Measurements from ENCODE around the gene MRPL34. TPM values are rescaled to one million over a fixed set of nuclear protein-coding genes. Genes with fewer than 3 reads are reported as not detected.

MRPL34 gene
- total RNA-seq, 1 donor from 2014 or later = 18.5 TPM

DNA sequence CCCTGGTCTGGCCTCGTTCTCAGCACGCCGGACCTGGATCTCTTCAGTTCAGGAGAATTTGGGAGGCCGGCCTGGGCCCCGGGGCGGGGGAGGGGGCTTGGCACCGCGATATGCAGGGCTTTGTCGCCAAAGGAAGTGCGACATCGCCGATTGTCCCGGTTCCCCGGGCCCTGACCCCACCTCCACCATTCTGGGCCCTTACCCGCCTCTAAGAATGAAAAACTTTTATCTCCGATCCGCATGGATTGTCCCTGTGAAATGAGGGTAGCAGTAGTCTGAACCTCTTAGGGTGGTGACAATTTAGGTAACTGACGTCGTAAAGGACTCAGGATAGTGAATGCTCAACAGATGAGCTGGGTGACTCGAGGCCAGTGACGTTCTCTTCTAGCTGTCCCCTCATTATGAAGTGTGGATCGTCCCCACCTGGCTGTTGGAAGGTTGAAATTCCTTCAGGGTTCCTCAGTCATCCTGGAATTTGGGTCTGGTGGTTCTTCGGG lies 4.3 kb downstream of the MRPL34 start:
- DNase-seq (ENCODE audit: low spot score) = no peak

DNA sequence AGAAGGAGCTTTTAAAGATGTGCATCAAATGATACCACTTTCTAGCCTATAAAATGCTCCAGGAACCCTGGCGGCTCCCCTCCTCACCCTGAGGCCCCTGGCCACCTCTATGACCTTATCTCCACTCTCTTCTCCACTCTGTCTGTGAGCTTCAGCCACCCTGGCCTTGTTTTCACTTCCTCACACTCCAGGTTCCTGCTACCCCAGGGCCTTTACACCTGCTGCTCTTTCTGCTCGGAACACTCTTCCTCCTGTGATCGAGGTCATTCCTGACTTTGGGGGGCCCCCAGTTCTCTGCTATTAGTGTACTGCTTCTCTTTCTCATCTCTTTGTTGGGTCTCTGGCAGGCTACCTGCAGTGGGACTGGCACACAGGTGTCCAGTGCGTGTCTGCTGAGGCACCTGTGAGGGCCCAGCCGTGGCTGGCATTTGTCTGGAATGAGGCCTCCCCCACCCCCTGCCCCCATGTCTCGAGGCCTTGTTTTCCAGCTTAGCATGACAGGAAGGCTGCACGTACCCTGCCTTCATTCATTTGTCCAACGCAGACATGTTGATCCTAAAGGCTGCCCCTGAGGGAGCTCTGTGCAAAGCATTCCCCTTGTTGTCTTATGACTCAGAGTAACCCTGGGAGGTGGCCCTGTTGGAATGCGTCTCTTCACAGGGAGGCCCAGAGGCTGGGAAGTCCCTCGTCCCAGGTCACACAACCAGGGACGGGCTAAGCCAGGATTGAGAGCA lies 6.0 kb downstream of the MRPL34 start:
- no peak for DNase-seq (ENCODE audit: low spot score)

DNA sequence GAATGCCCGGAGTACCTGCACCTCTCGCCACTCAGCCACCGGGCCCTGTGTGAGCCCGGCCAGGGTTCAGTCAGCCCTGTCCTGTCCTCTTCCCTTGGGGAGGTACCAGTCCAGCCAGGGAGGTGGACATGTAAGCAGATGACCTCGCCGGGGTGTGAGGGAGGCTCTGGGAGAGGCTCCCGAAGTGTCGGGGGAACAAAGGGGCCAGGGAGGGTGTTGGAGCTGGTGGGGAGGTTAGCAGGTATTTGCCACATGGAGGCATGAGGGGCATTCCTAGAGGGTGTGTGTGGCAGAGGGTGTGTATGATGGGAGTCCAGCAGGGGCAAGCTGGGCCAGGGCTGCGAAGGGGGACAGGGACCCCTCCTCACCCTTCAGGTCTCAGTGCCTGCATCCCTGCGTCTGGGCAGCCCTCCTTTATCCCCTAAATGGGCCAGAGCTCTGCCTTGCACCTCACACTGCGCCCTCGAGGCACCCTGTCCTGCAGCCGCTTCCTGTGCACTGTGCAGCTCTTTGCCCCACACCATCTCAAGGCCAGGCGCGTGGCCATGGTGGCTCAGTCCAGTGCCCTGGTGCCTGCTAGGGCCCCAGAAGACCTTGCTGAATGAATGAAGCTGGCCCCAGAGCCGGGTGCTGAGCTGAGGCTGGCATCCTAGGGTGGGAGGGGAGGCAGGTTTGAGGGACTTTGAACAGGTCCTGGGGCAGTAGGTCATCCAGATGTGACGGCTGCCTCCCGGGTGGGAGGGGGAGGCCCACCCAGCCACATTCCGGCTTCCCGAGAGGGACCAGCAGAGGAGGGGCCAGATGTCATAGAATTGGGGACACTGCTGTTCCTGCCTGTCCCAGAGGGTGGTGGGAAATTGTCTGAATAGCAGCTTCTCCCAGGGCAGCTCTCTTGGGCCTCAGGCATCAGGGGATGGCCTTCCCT lies 6.8 kb downstream of the MRPL34 start:
- no peak for DNase-seq (ENCODE audit: low spot score)

DNA sequence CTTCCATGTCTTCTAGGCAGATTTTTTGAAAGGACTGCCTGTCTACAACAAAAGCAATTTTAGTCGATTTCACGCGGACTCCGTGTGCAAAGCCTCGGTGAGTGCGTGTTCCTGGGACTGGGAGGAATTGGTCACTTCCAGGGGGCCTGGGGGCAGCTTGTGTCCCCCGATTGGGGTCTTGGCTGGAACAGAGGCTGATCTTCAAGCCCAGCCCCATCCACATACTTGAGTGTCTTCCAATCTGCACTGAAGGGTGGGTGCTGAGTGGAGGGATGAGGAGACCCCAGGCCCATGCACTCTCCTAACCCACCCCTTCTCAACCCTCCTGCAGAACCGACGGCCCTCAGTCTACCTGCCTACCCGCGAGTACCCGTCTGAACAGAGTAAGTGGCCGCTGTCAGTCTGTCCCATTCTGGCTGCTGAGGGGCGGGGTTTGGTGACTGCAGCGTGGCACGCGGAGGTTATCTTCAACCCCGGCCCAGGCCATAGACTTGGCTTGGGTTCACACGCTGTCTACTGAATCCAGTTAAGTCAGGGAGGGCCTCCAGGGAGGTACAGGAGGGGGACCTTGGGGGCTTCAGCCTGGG lies 8.4 kb downstream of the MRPL34 start:
- no peak for DNase-seq (ENCODE audit: low spot score)

DNA sequence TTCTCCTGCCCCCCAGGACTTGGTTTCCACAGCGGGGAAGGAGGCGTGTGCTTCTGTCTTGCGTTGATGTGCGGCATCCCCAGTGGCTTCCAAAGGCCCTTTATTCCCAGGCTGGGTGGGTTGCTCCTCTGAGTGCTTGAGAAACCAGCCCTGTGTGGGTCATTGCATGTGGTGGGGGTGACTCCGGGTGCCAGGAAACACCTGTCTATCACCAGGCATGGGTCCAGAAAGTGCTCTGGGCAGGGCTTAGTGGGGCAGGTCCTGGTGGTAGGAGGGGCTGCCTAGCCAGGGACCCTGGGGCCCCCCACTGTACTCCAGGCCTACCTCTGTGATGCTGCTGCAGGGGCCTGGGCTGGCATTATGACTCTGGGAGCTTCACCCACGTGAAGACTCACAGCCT lies 13.3 kb downstream of the MRPL34 start:
- no peak for DNase-seq (ENCODE audit: low spot score)

DNA sequence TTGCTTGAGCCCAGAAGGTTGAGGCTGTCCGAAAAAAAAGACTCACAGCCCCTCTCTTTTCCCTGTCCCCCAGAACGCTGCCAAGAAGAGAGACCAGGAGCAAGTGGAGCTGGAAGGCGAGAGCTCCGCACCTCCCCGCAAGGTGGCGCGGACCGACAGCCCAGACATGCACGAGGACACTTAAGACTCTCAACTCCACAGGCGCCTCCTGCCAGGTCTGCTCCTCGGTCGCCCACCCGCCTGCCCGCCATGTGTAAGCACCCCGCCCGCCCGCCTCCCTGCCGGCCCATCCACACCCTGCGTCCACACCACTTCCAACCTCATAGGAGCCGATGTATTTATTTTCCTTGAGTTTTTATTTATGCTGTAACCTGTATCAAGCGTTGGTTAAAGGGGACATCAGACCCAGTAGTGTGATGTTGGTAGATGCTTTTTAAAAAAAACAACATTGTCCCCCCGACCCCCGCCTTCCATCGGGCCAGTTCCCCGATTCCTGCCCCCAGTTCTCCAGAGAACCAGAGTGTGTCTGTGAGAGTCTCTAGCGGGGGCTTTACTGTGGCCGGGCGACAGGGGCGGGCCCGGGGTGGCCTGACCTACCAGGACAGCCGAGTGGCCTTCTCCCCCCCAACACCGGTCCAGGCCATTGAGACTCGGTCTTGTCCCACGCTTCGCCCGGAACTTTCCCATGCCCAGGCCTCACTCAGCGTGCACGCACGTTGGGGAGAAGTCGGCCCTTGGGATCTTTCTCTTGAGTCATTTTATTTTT lies 14.0 kb downstream of the MRPL34 start:
- DNase-seq (ENCODE audit: low spot score) = no peak

DNA sequence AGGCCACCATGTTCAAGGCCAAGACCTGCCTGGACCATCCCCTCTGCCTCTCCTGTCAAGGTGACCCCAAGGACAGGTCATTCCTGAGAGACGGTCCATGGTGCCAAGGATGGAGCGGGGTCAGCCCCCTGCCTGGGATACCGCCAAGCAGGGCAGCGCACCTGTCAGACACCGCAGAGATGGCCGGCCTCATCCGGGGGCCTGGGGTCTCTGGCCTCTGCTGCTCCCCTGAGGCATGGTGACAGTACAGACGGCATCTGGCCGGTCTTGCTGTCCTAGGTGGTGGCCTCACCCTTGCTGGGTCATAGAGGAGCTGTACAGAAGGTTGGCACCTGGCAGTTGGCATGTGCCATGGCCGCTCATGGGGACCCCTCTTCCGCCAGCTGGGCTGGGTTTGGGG lies 14.8 kb downstream of the MRPL34 start:
- DNase-seq (ENCODE audit: low spot score) = no peak

DNA sequence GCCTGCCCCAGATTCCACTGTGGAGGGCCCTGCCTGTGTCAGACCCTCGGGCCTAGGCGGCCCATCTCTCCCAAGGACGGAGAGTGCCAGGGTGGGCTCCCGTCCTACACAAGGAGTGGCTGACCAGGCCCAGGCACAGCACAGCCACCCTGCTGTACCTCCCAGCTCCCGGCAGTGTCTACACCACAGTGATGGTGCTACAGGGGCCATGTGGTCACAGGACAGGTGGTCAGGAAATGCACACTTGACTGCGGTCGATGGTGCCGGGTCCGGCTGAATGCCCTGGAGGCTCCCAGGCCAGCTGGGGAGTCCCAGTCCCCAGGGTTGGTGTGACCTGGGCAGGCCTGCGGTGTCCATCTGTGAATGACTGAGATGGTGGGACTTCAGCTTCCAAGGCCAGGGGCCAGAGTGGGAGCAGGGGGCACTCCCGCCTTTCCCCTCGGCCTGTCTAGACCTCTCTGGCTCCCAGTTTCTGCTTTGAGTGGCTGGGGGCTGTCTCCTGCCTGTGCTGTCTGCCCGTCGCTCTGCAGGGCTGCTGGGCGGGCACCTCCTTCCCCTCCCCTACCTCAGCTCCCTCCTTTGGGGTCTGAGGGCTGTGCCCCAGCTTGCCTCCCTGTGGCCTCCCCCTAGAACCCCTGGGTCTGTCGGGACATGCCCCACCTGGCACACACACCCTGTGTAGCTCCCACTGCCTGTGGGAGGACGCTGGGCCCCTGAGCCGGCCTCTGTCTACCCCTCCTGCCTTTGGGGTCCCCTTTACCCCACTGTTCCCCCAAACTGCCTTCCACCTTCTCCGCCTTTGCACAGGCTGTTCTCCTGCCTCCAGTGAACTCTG lies 16.2 kb downstream of the MRPL34 start:
- DNase-seq (ENCODE audit: low spot score) = no peak

DNA sequence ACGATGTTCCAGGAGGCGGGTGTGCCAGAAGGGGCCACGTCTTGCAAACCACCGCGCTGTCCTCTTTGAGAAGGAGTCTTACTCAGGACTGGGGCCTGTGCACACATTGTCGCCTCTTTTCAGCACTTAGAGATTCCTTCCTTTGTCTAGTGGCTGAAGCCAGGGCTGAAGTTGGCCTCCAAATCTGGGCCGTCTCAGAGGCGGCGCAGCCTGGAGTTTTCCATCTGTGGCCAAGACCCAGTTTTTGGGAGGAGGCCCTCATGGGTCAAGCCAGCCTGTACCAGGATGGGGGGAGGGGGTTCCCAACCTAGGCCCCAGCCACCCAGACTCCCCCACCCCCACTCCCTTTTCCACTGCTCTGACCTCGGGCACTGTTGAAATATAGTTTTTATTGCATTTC lies 17.2 kb downstream of the MRPL34 start:
- DNase-seq (ENCODE audit: low spot score) = no peak

DNA sequence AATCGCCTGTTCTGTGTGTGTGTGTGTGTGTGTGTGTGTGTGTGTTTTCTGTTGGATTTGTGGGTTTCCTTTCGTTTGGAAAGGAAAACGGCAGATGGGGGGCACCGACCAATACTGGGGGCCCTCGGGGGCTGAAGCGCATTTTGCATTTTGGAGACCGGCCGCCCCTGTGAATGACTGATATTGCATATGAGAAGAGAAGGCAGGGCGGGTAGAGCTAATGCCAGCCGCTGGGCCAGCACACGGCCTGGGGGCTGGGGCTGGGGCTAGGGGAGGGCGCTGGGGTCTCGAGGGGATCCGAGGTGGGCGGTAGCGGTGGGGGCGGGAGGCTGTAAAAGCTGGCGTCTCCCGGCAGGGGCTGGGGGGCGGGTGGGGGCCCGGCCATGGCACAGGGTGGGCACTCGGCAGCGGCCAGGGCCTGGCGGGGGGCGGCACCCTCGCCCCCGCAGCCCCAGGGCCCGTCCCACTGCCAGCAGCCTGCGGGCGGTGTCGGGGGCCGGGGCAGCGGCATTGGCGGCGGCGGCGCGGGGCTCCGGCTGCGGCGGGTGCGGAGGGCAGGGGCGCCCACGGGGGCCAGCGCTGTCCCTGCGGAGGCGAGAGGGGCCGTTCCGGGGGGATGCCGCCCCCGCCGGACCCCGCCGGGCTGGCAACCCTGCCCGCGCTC lies 17.8 kb downstream of the MRPL34 start:
- no peak for DNase-seq (ENCODE audit: low spot score)

DNA sequence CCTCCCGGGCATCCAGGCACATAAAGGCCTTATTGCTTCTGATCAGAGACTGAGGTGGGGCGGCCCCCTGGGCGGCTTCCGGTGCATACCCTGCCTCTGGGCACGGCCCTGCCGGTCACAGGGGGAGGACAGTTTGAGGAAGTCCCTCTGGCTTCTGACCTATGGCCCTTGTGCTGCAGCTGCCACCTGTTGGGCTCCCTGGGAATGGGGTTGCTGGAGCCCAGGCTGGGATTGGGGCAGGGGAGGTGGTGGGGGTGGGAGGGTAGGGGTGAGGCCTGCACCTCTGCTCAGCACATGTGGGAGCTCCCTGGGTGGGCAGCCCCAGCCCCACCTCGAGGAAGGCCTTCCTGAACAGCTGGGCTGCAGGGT lies 18.3 kb downstream of the MRPL34 start:
- DNase-seq (ENCODE audit: low spot score) = no peak

DNA sequence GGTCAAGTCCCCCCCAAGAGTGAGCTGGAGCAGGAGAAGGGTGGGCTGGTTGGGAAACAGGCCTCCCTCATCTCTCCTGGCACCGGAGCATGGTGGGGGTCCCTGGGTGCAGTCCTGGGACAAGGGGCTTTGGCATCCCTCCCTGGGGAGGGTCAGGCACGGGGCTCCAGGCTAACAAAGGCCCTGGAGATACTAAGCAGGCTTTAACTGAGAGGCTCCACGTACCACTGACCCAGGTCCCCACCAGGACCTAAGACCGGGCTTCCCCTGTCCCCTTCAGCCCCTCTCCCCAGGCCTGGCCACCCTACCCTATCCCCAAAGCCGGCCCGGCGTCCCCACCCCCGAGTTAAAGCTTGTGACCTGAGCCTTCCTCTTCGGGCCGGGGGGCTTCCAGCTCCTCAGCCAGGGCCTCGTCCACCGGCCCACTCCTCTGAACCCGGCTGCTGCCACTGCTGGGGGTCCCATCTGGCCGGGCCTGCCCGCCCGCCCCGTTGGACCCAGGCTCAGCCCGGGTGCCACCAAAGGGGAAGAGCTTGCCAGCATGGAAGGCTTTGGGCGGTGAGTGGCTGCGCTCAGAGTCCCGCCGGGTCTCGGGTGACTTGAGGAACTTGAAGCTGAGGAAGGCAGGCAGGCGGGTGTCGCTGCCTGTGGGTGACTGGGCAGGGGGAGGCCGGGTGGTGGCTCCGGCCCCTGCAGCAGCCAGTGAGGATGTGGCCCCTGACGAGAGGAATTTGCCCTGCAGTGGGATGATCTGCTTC lies 18.9 kb downstream of the MRPL34 start:
- DNase-seq (ENCODE audit: low spot score) = no peak

DNA sequence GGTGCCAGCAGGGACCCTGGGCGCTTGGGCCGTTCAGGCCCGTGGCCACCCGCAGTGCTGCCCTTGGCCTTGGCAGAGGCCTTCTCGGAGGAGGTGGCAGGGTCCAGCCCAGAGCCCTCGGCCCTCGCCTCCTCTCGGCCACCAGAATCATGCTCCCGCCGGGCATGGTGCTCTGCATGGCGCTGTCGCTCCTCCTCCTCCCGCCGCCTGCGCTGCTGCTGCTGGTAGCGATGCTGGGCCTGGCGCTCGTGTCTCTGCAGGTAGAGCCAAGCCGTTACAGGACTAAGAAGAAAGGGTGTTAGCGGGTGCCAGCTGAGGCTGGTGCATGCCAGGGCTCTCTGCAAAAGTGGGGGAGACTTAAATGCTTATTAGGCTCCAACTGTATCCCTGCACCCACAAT lies 19.5 kb downstream of the MRPL34 start:
- DNase-seq (ENCODE audit: low spot score) = no peak

DNA sequence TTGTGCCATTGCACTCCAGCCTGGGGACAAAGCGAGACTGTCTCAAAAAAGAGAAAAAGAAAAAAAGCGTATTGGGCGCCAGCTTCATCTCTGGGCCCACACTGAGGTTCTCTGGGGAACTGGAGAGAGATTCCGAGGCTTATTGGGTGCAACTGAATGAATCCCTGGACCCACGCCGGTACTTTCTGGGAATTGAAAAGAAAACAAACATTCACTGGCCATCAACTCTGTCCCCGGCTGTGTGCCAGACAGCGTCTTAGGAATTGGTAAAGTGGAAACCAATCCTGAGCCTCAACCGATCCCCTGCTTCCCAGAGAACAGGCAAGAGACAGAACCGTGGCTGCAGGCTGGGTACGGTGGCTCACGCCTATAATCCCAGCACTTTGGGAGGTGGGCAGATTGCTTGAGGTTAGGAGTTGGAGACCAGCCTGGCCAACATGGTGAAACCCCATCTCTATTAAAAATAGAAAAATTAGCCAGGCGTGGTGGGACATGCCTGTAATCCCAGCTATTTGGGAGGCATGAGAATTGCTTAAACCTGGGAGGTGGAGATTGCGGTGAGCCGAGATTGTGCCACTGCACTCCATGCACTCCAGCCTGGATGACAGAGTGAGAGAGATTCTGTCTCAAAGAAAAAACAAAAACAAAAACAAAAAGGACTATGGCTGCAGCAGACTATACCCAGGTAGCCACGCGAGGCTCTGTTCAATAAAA lies 20.4 kb downstream of the MRPL34 start:
- DNase-seq (ENCODE audit: low spot score) = no peak

DNA sequence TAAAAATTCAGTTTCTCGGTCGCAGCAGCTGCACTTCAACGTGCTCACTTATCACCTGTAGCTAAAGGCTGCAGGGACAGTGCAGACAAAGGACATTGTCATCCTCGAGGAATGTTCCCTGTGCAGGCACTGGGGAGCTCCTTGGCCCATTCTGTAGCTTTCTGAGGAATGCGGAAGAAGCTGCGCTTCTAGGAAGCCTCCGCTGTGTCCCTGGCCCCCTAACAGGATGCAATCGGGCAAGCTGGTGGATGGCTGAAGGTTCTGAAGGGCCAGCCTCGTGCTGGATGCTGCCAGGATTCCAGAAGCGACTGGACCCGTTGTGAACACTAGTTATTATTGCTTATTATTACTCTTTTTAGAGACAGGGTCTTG lies 20.9 kb downstream of the MRPL34 start:
- DNase-seq (ENCODE audit: low spot score) = no peak

DNA sequence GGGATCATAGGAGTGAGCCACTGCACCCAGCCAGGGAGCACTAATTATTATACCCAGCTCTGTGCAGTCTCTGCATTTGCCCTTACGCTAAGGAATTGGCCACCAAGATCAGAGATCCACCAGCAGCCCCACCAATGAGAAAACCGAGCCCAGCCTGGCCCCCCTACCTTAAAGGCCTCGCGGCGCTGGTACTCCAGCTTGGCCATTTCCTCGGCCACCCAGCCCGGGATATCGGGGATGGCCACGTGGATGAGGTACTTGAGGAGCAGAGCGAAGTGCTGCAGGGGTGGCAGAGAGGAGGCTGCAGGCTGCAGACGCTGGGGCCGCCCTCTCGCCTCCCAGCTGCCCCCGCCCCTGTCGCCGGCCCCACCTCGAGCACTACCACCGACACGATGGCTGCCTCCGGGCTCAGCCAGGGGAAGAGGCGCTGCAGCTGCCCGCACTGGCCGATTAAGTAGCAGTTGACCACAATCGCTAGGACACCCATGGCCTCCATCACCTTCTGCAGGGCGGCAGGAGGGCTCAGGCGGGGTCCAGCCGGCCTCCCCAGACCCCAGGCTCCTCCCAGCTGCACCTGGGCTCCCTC lies 21.5 kb downstream of the MRPL34 start:
- DNase-seq (ENCODE audit: low spot score) = no peak

DNA sequence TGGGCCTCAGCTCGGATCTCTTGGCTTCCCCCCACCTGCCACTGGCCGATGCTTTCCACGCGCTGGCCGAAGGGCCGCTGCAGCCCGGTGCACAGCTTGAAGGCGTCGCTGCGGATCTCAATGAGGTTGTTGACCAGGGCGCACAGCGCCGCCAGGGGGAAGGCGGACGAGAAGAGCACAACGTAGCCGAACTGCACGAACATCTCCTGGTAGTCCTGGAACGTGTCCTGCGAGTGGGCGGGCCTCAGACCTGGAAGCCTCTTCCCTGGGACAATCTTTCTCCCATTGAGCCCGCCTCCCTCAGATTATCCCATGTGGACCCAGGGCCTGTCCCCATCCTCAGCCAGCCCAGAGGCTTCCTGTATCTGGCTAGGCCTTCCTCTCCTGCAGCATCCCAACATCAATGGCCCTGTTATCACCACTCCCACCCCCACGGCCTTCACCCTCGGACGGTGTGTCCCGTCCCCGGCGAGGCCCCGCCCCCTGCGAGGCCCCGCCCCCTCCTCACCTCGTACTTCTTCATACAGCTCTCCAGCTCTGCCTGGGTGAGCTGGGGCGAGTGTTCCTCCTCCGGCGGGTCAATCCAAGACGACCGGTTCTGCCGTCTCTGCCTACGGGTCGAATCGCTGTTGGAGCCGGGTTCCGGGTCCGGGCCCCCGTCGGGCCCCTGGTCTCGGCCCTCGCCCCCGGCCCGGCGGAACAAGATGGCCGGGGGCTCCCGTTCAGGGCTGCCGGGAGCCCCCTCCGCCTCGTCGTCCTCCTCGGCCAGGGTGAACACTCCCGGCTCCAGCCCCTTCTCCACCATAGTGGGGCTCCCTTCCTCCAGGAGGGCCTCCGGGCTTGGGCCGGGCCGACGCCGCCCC lies 22.2 kb downstream of the MRPL34 start:
- peak; percentile 72 for DNase-seq (ENCODE audit: low spot score)

Data from umbilical cord (tissue), 2 donors.